ENCODE results near the gene UGT2B11.
"Not testable (repeated sequence)": the region's sequence is repeated elsewhere in the genome, so short reads cannot be mapped to it uniquely, and the experiment has no call there.

DNA sequence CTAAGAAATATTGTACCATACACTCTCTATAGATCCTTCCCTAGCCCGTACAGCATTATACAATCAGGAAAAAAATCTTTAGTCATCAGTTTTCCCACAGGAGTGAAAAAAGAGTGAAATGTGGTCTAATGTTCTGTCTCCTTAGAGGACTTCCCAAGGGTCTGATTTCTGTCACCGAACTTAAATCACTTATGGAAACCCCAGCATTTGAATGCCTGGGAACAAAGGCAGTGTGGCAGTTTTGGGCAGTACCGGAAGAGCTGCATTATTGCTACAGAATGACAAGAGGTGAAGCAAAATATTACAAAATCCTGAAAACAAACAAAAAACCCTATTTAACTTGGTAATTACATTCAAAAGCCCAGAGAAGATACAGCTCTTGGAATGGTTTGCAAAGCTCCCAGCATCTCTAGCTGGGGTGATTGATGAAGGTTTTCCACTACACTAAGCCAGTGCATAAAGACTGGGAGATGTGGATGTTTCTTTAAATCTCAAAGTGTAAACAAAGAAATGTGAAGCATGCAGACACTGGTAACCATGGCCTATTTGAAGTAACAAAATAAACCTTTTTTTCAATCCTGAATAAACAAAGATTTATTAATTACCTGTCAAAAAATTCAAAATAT is 38.7 kb upstream of the UGT2B11 start:
- not testable (repeated sequence) for TF ChIP-seq EZH2 (IDR thresholded peaks at IDR 0.05); POLR2AphosphoS5 (IDR thresholded peaks at IDR 0.05; ENCODE audit: borderline replicate concordance, low read depth, low read length); FOXP2 (optimal IDR thresholded peaks at IDR 0.05; ENCODE audit: control extremely low read depth, extremely low read length, insufficient read depth)

All from SK-N-MC (cell line).